Mucosa of descending colon (tissue), 3 donors: ENCODE data around the gene HEG1. TPM values are rescaled to one million over a fixed set of nuclear protein-coding genes. Genes with fewer than 3 reads are reported as not detected.

Experiments
- ATAC-seq: fragments of 200-7000 bp; cut with Tn5 transposase; one replicate; pipeline ENCODE4 v1.9.1; 2020; ENCODE audit warnings: mild to moderate bottlenecking, moderate library complexity
- DNase-seq, 3 donors: peaks; one replicate each; pipeline ENCODE4 v3.0.0-alpha.2; 2020
- H3K36me3 ChIP-seq: fragments of 200-600 bp; one replicate; pipeline ENCODE4 v1.8.0; 2021; ENCODE audit warnings: low read depth, mild to moderate bottlenecking
- H3K4me1 ChIP-seq: fragments of 200-600 bp; one replicate; pipeline ENCODE4 v1.8.0; 2021; ENCODE audit warnings: low read depth, mild to moderate bottlenecking
- H3K4me3 ChIP-seq: fragments of 200-600 bp; one replicate; pipeline ENCODE4 v1.8.0; 2021; ENCODE audit warnings: mild to moderate bottlenecking
- H3K9me3 ChIP-seq: fragments of 200-600 bp; one replicate; pipeline ENCODE4 v1.8.0; 2021; ENCODE audit warnings: mild to moderate bottlenecking
- intact Hi-C, 2 donors: fragments of 100-400 bp; cut with DNase I in 1 of 2; cut with micrococcal nuclease in 1 of 2; formaldehyde crosslinking; loops; one replicate each; pipeline versions ENCODE4 v1.11.0 to v1.11.1; 2022; cut with DNase I, micrococcal nuclease
- total RNA-seq, 3 donors: library from RNA; stranded (reverse); fragmentation: NEBNext Ultra II Directional in 2 of 3; extraction: Animal tissue kit (Norgen Biotek cat#: 25700) in 2 of 3; gene quantifications; one replicate each; pipeline versions ENCODE4 v1.2.1 to v1.2.4, GENCODE V29; 2021 to 2023
- TF ChIP-seq, protein P1 (sequence below): fragments of 200-600 bp; IDR thresholded peaks from one replicate; pipeline ENCODE4 v1.8.0; 2022; ENCODE audit warnings: antibody characterized with exemption, mild to moderate bottlenecking
- donor health status: DM: no; HTN: no; CAD: no; lungs with moderate emphysema.
- donor health status: DM: no; HTN: no; CAD: no.
- donor health status: DM: no; HTN: yes; CAD: no.

HEG1 gene
- total RNA-seq, 3 donors from 2014 or later: 7.4 to 45.3 (median 15.0) TPM

- no peak for DNase-seq
- Histone ChIP-seq H3K4me3 (no peak overlapping the region), H3K9me3 (no peaks in the 10 kb centered on the region), H3K36me3 (no peaks in the 10 kb centered on the region), H3K4me1 (peaks cover 7% of the 10 kb centered on the region)
- ATAC-seq: no peak
- intact Hi-C loops: no loop called here
- TF ChIP-seq, protein P1, sequence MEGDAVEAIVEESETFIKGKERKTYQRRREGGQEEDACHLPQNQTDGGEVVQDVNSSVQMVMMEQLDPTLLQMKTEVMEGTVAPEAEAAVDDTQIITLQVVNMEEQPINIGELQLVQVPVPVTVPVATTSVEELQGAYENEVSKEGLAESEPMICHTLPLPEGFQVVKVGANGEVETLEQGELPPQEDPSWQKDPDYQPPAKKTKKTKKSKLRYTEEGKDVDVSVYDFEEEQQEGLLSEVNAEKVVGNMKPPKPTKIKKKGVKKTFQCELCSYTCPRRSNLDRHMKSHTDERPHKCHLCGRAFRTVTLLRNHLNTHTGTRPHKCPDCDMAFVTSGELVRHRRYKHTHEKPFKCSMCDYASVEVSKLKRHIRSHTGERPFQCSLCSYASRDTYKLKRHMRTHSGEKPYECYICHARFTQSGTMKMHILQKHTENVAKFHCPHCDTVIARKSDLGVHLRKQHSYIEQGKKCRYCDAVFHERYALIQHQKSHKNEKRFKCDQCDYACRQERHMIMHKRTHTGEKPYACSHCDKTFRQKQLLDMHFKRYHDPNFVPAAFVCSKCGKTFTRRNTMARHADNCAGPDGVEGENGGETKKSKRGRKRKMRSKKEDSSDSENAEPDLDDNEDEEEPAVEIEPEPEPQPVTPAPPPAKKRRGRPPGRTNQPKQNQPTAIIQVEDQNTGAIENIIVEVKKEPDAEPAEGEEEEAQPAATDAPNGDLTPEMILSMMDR: no peak
Measured at GRCh38 chr3:125032100-125032643, 23.6 kb downstream of the HEG1 start.

DNA sequence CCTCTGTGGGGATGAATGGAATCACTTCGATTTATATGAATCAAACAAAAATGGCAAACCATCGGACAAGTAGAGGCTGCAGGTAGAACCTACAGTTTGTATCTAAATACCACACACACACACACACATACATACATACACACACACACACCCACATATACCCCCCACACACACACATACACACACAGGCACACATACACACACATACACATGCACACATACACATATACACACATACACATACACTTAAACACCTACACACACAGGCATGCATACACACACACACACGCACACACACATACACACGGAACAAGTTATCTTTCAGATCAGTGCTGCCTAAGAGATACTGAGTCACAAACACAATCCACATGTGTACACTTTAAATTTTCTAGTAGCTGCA, 24.3 kb downstream of the HEG1 start:
- intact Hi-C loops: no loop called here
- ATAC-seq: no peak

DNA sequence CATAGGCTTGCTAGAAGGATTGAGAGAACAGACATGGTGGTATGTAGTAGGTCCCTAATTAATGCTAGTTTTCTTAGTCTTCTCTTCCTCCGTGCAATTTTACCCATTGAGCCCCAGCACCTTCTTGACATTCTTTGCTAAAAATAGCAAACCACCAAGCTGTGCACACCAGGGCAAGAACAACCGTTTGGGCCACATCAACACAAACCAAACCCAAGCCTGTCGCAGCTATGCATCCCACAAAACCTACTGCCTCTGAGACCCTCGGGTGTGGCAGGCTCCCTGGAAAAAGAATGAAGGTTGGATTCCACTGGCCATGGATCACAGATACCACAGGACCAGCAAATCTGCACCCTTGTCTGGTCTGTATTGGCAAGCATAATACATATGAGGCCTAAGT, 27.1 kb downstream of the HEG1 start:
- intact Hi-C loops: no loop called here
- DNase-seq (no peak), ATAC-seq (no peak)

More for the DNA sequence above, 24.3 kb downstream of the HEG1 start:
- Histone ChIP-seq H3K9me3 (no peaks in the 10 kb centered on the region), H3K4me3 (no peak overlapping the region), H3K4me1 (peaks cover 7% of the 10 kb centered on the region), H3K36me3 (no peaks in the 10 kb centered on the region)
- no peak for DNase-seq
- TF ChIP-seq, protein P1: no peak

GRCh38 chr3:125025642-125026041, 30.2 kb downstream of the HEG1 start:
- DNase-seq (no peak), ATAC-seq (no peak)
- TF ChIP-seq, protein P1: no peak
- intact Hi-C loops: no loop called here
- H3K36me3 ChIP-seq: no peaks in the 10 kb centered on the region
- H3K9me3 ChIP-seq: no peaks in the 10 kb centered on the region
- H3K4me1 ChIP-seq: peaks cover 4% of the 10 kb centered on the region
- no peak overlapping the region for H3K4me3 ChIP-seq

More for the DNA sequence above, 27.1 kb downstream of the HEG1 start:
- H3K4me3 ChIP-seq: no peak overlapping the region
- no peaks in the 10 kb centered on the region for H3K9me3 ChIP-seq
- peaks cover 11% of the 10 kb centered on the region for H3K4me1 ChIP-seq
- TF ChIP-seq, protein P1: no peak
- H3K36me3 ChIP-seq: no peaks in the 10 kb centered on the region

- Histone ChIP-seq H3K4me3 (no peak overlapping the region), H3K36me3 (no peaks in the 10 kb centered on the region), H3K9me3 (no peaks in the 10 kb centered on the region), H3K4me1 (peaks cover 4% of the 10 kb centered on the region)
- DNase-seq (no peak), ATAC-seq (peak; percentile 55)
- intact Hi-C loops: no loop called here
- TF ChIP-seq, protein P1: no peak
Measured at GRCh38 chr3:125024817-125025216, 31.0 kb downstream of the HEG1 start.
